Neural cell (in vitro differentiated cells): ENCODE measurements around the gene AFF3. TPM values are rescaled to one million over a fixed set of nuclear protein-coding genes. Genes with fewer than 3 reads are reported as not detected.

ENCODE experiments used
- H2AFZ ChIP-seq: fragments of 200-600, 300-800 bp; sonication (generic), shearing (Covaris generic); 2 replicates; pipeline ENCODE4 v1.6.0; 2014; ENCODE audit warnings: low read depth, mild to moderate bottlenecking, antibody characterized with exemption, low read length, moderate library complexity
- H3F3A ChIP-seq: fragments of 200-600 bp; shearing (Covaris generic); 2 replicates; pipeline ENCODE4 v1.6.1; 2016; ENCODE audit warnings: mild to moderate bottlenecking, moderate library complexity, mixed read lengths, antibody characterized with exemption, low read length; ENCODE audit not compliant: insufficient read depth, poor library complexity, severe bottlenecking
- H3K27ac ChIP-seq: fragments of 200-600, 300-800 bp; sonication (generic), shearing (Covaris generic); 2 replicates; pipeline ENCODE4 v1.5.1; 2014; ENCODE audit warnings: mild to moderate bottlenecking, low read length, moderate library complexity
- H3K27me3 ChIP-seq: fragments of 300-800, 200-600 bp; sonication (generic), shearing (Covaris generic); 2 replicates; pipeline ENCODE4 v1.6.0; 2014; ENCODE audit warnings: mild to moderate bottlenecking, low read depth, low read length, moderate library complexity; ENCODE audit not compliant: insufficient read depth
- H3K36me3 ChIP-seq: fragments of 300-800, 200-600 bp; sonication (generic), shearing (Covaris generic); 2 replicates; pipeline ENCODE4 v1.5.1; 2014; ENCODE audit warnings: mild to moderate bottlenecking, antibody characterized with exemption, low read length, moderate library complexity; ENCODE audit not compliant: insufficient read depth
- H3K4me2 ChIP-seq: fragments of 300-800, 200-600 bp; sonication (generic), shearing (Covaris generic); 2 replicates; pipeline ENCODE4 v1.6.0; 2014; ENCODE audit warnings: mild to moderate bottlenecking, low read length
- H3K4me3 ChIP-seq: fragments of 300-800, 200-600 bp; sonication (generic), shearing (Covaris generic); 2 replicates; pipeline ENCODE4 v1.5.1; 2014; ENCODE audit warnings: mild to moderate bottlenecking, low read length, moderate library complexity
- H3K79me2 ChIP-seq: fragments of 200-600 bp; shearing (Covaris generic); replicated peaks from 2 replicates; pipeline ENCODE4 v1.6.0; 2014; ENCODE audit warnings: mild to moderate bottlenecking, low read length, moderate library complexity; ENCODE audit not compliant: insufficient read depth
- H3K9ac ChIP-seq: fragments of 300-800, 200-600 bp; sonication (generic), shearing (Covaris generic); 2 replicates; pipeline ENCODE4 v1.6.1; 2016; ENCODE audit warnings: mild to moderate bottlenecking, low read length, mixed read lengths
- H3K9me2 ChIP-seq: fragments of 200-600 bp; shearing (Covaris generic); 2 replicates; pipeline ENCODE4 v1.6.1; 2016; ENCODE audit warnings: mild to moderate bottlenecking, low read length, mixed read lengths; ENCODE audit not compliant: insufficient read depth
- H3K9me3 ChIP-seq: fragments of 200-600, 300-800 bp; sonication (generic), shearing (Covaris generic); 2 replicates; pipeline ENCODE4 v1.6.1; 2016; ENCODE audit warnings: mild to moderate bottlenecking, mixed run types, low read length, moderate library complexity, mixed read lengths
- H4K20me1 ChIP-seq: fragments of 200-600 bp; shearing (Covaris generic); 2 replicates; pipeline ENCODE4 v1.6.1; 2016; ENCODE audit warnings: mild to moderate bottlenecking, mixed run types; ENCODE audit not compliant: insufficient read depth
- CTCF ChIP-seq: fragments of 450-650 bp; IDR thresholded peaks from 2 replicates; pipeline ENCODE4 v1.5.1; 2014; ENCODE audit warnings: antibody characterized with exemption, mild to moderate bottlenecking, moderate library complexity; ENCODE audit not compliant: poor library complexity, severe bottlenecking
- EP300 ChIP-seq: fragments of 450-650 bp; conservative IDR thresholded peaks from 2 replicates; pipeline ENCODE4 v1.6.1; 2014; ENCODE audit warnings: antibody characterized with exemption, mild to moderate bottlenecking, moderate library complexity; ENCODE audit not compliant: poor library complexity, severe bottlenecking
- MXI1 ChIP-seq: fragments of 450-650 bp; conservative IDR thresholded peaks from 2 replicates; pipeline ENCODE4 v1.6.1; 2014; ENCODE audit warnings: antibody characterized with exemption, mild to moderate bottlenecking; ENCODE audit not compliant: poor library complexity, severe bottlenecking
- POLR2AphosphoS5 ChIP-seq: IDR thresholded peaks from 2 replicates; pipeline ENCODE4 v1.6.1; 2012
- RAD21 ChIP-seq: fragments of 450-650 bp; conservative IDR thresholded peaks from 2 replicates; pipeline ENCODE4 v1.6.1; 2014; ENCODE audit warnings: antibody characterized with exemption, mild to moderate bottlenecking, moderate library complexity
- REST ChIP-seq: IDR thresholded peaks from 2 replicates; pipeline ENCODE4 v1.6.1; 2012; ENCODE audit warnings: borderline replicate concordance
- SMC3 ChIP-seq: fragments of 450-650 bp; conservative IDR thresholded peaks from 2 replicates; pipeline ENCODE4 v1.6.1; 2014; ENCODE audit warnings: antibody characterized with exemption, mild to moderate bottlenecking, moderate library complexity; ENCODE audit not compliant: poor library complexity
- polyA plus RNA-seq: library from polyadenylated mRNA; depleted of rRNA; stranded (reverse); fragments of >200 nt; gene quantifications from 2 replicates; pipeline ENCODE4 v1.2.3, GENCODE V29; 2014

The AFF3 gene
- polyA plus RNA-seq, 1 donor from 2014 or later, result 5.1 TPM

- TF ChIP-seq SMC3, result no peak
- TF ChIP-seq POLR2AphosphoS5, result no peak
- no peak for TF ChIP-seq MXI1
Measured at GRCh38 chr2:99852376-99852934, 289.9 kb downstream of the AFF3 start (continued).

GRCh38 chr2:99851811-99852210, 290.6 kb downstream of the AFF3 start:
- no peaks in the 10 kb centered on the region for H4K20me1 ChIP-seq
- no peak overlapping the region for H3K27ac ChIP-seq
- no peak overlapping the region for H2AFZ ChIP-seq

More at GRCh38 chr2:99851811-99852210, 290.6 kb downstream of the AFF3 start:
- H3K9me3 ChIP-seq, result no peaks in the 10 kb centered on the region
- H3F3A ChIP-seq, result no peaks in the 10 kb centered on the region
- no peak for TF ChIP-seq REST
- no peak for TF ChIP-seq RAD21
- TF ChIP-seq EP300, result no peak
- no peak for TF ChIP-seq POLR2AphosphoS5
- no peak for TF ChIP-seq CTCF
- no peak overlapping the region for H3K9ac ChIP-seq
- H3K4me3 ChIP-seq, result no peak overlapping the region
- H3K36me3 ChIP-seq, result no peaks in the 10 kb centered on the region
- no peaks in the 10 kb centered on the region for H3K9me2 ChIP-seq
- no peaks in the 10 kb centered on the region for H3K79me2 ChIP-seq
- no peak overlapping the region for H3K4me2 ChIP-seq
- no peaks in the 10 kb centered on the region for H3K27me3 ChIP-seq
